Right lobe of liver (tissue), 4 donors: Measurements from ENCODE around the gene TEX13C.

Experiments
- CTCF ChIP-seq, 4 donors: fragments of 200-600 bp in 3 of 4; fragments of 450-650 bp in 1 of 4; IDR thresholded peaks; one replicate each; pipeline versions ENCODE4 v1.5.1 to v1.8.0; 2016 to 2022; ENCODE audit warnings: antibody characterized with exemption in 4 of 4, mild to moderate bottlenecking in 2 of 4
- POLR2A ChIP-seq: fragments of 450-650 bp; IDR thresholded peaks from one replicate; pipeline ENCODE4 v1.6.1; 2017; ENCODE audit warnings: antibody characterized with exemption, mild to moderate bottlenecking
- donor health status: DM: no; HTN: no; CAD: no.
- donor health status: DM: no; HTN: no; CAD: no.
- donor health status: DM: no; HTN: yes; CAD: no.

GRCh38 chrX:125289920-125290319 lies 29.8 kb upstream of the TEX13C start:
- TF ChIP-seq POLR2A (no peak), CTCF (IDR thresholded peaks at IDR 0.05) (no peak)
